Measurements from ENCODE around the gene CDH10.

The CDH10 gene

GRCh38 chr5:24598956-24599355 lies 45.8 kb downstream of the CDH10 start:
- no peak for DNase-seq (ENCODE audit: low read depth)

GRCh38 chr5:24595329-24595728 lies 49.4 kb downstream of the CDH10 start:
- no peak for DNase-seq (ENCODE audit: low read depth)

- DNase-seq (ENCODE audit: low read depth): no peak
Observed at GRCh38 chr5:24591426-24591825, 53.4 kb downstream of the CDH10 start.

- DNase-seq (ENCODE audit: low read depth): no peak
Observed at GRCh38 chr5:24589566-24589965, 55.2 kb downstream of the CDH10 start.

GRCh38 chr5:24585751-24586150 lies 59.0 kb downstream of the CDH10 start:
- DNase-seq (ENCODE audit: low read depth): no peak

- DNase-seq (ENCODE audit: low read depth): no peak
Observed at GRCh38 chr5:24571302-24571701, 73.5 kb downstream of the CDH10 start.

- DNase-seq (ENCODE audit: low read depth): no peak
Observed at GRCh38 chr5:24566933-24567332, 77.8 kb downstream of the CDH10 start.

GRCh38 chr5:24555229-24555628 lies 89.5 kb downstream of the CDH10 start:
- DNase-seq (ENCODE audit: low read depth): no peak

- no peak for DNase-seq (ENCODE audit: low read depth)
Observed at GRCh38 chr5:24547132-24547531, 97.6 kb downstream of the CDH10 start.

GRCh38 chr5:24539613-24540012 lies 105.2 kb downstream of the CDH10 start:
- DNase-seq (ENCODE audit: low read depth): no peak

GRCh38 chr5:24538346-24538745 lies 106.4 kb downstream of the CDH10 start:
- no peak for DNase-seq (ENCODE audit: low read depth)

- DNase-seq (ENCODE audit: low read depth): no peak
Observed at GRCh38 chr5:24535646-24536045, 109.1 kb downstream of the CDH10 start.

GRCh38 chr5:24530906-24531305 lies 113.9 kb downstream of the CDH10 start:
- DNase-seq (ENCODE audit: low read depth): no peak

GRCh38 chr5:24525414-24525813 lies 119.4 kb downstream of the CDH10 start:
- DNase-seq (ENCODE audit: low read depth): no peak

GRCh38 chr5:24512423-24512822 lies 132.4 kb downstream of the CDH10 start:
- DNase-seq (ENCODE audit: low read depth): no peak

GRCh38 chr5:24510523-24510988 lies 134.2 kb downstream of the CDH10 start:
- DNase-seq (ENCODE audit: low read depth): no peak

- DNase-seq (ENCODE audit: low read depth): no peak
Observed at GRCh38 chr5:24509943-24510342, 134.8 kb downstream of the CDH10 start.

- no peak for DNase-seq (ENCODE audit: low read depth)
Observed at GRCh38 chr5:24505258-24505657, 139.5 kb downstream of the CDH10 start.

GRCh38 chr5:24497591-24498157 lies 147.1 kb downstream of the CDH10 start:
- DNase-seq (ENCODE audit: low read depth): no peak

GRCh38 chr5:24497145-24497544 lies 147.6 kb downstream of the CDH10 start:
- no peak for DNase-seq (ENCODE audit: low read depth)

- DNase-seq (ENCODE audit: low read depth): no peak
Observed at GRCh38 chr5:24496268-24496667, 148.5 kb downstream of the CDH10 start.

GRCh38 chr5:24492229-24492628 lies 152.5 kb downstream of the CDH10 start:
- no peak for DNase-seq (ENCODE audit: low read depth)

- no peak for DNase-seq (ENCODE audit: low read depth)
Observed at GRCh38 chr5:24491490-24491889, 153.3 kb downstream of the CDH10 start.

- DNase-seq (ENCODE audit: low read depth): no peak
Observed at GRCh38 chr5:24487368-24488229, 157.2 kb downstream of the CDH10 start.

Data from GM04503 (cell line).